HG03108 (cell line): ENCODE measurements around the gene REPIN1.
A peak's percentile ranks its signal among the peaks of the same experiment; 100 is the strongest.

Experiments used
- ATAC-seq: cut with Tn5 transposase; IDR thresholded peaks from one replicate; pipeline ENCODE4 v1.9.1; 2021; ENCODE audit warnings: moderate library complexity; ENCODE audit not compliant: unreplicated experiment

The REPIN1 gene

DNA sequence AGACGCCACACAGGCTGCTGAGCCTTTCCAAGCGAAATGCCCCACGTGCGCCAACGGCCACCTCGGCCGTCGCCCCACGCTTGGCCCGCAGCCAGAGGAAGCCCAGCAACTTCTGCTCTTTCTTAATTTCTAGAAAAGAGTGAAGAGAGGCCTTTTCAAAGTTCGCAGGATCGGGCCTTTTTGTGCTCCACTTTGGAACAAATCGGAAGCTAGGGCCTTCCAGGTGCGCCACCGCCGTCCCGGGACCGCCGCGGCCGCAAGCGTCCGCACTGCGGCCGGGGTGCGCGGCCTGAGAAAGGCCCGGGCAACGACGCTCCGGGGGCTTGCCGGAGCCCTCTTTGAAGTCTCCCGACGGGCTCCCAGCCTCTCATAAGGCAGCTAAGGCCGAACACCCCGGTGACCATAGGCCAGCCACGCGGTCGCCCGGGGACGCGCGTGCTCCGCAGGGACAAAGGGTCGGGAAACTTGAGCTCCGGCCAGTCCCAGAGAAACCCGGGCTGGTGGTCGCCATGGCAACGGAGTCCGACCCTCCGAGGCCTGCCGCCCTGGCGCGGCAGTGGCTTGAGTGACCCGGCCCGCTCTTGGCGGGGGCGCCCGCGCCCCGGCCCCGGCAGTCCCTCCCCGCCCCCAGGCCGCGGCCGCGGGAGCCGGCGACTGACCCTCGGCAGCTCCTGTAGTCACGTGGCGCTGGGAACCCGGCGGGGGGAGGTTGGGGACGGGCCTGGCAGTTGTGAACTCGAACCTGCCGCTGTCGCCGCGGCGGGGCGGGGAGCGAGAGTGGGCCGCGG, at the start of gene REPIN1:
REPIN1 (plus strand) TSS at position 727 of the 788 bp plus-strand sequence. CDS start 890 bp downstream, outside the sequence.
- ATAC-seq = peak; percentile 37

GRCh38 chr7:150321788-150322113, 46.9 kb upstream of the REPIN1 start:
- no peak for ATAC-seq

- ATAC-seq = no peak
These were observed 46.3 kb upstream of the REPIN1 start for GRCh38 chr7:150322114-150322832.

- peak; percentile 55 for ATAC-seq
These were observed 45.6 kb upstream of the REPIN1 start, which contains the start of the genes ACTR3C and LRRC61 for GRCh38 chr7:150322833-150323681. Gene ACTR3C, minus strand, starts transcription at chr7:150323545. Its CDS starts 28,249 bp downstream, at chr7:150295296. Gene LRRC61, plus strand, starts transcription at chr7:150323355. Its CDS starts 13,507 bp downstream, at chr7:150336862.

- no peak for ATAC-seq
These were observed 44.8 kb upstream of the REPIN1 start for GRCh38 chr7:150323682-150324372.

DNA sequence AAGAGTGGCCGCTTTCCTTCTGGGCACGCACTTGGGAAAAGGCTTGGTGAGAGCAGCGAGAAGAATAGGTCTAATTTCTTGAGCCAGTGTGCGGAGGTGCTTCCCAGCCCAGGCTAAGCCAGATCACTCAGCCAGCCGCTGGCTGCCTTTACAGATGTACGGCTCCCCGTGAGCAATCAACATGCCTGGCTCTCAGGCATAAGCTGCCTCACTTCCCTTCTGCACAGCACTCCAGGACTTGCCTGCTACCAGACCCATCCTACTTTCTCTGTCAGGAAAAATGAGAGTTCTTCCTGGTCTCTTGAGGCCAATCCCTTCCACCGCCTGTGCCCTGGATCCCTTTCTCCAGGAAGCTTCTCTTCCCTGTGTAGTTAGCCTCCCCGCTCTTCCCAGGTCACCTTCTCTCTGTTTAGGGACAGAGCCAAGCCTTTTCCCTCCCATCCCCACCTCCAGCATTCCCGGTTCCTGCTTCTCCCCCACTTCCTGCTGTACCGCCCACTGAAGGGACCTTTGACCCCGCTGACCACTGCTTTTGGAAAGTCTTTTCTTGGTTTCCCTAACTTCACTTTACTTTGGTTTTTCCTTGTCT, 44.2 kb upstream of the REPIN1 start:
- no peak for ATAC-seq

DNA sequence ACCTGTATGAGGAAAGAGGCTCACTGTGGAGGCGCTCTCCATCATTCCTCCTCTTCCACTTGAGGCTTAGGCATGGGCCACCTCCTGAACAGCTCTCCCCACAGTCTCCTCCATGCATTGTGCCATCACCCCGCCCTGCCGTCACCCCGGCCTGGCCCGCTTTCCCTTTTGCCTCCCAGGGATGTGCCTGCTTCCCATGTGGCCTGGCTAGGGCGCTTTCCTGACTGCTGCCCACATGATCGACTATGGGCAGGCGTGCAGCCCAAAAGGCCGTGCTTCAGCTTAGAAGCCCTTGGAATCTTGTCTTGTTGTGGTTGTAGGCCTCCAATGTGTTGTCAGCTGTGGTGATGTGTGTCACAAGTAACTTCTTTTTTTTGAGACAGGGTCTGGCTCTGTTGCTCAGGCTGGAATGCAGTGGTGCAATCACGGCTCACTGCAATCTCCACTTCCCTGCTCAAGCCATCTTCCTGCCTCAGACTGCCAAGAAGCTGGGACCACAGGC, 43.5 kb upstream of the REPIN1 start:
- ATAC-seq = no peak

- no peak for ATAC-seq
These were observed 42.7 kb upstream of the REPIN1 start for GRCh38 chr7:150325901-150326300.

DNA sequence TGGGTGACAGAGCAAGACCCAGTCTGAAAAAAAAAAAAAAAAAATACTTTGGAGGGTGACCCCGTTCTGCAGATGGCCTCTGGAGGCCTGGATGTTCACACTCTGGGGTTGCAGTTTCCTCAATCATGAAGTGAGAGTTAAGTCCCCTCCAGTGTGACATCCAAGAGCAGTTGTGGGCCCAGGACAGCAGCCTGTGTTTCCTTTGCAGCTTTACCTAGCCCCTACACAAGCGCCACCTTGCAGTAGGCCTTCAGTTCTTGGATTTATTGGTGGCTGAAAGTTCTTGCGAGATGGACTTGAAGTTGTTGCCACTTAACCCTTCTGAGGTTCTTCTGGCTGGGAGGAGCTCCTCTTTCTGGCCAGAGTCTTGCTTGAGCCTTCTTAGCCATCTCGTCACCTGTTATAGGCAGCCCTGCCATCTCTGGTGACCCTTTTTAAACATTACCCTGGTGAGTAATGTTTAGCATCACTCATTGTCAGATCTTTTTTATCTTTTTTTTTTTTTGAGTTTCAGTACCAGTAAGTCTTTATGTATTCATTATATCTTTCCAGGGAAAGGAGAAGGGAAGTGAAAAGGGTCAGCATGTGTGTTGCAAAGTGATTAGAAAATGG, 41.9 kb upstream of the REPIN1 start:
- ATAC-seq = no peak

DNA sequence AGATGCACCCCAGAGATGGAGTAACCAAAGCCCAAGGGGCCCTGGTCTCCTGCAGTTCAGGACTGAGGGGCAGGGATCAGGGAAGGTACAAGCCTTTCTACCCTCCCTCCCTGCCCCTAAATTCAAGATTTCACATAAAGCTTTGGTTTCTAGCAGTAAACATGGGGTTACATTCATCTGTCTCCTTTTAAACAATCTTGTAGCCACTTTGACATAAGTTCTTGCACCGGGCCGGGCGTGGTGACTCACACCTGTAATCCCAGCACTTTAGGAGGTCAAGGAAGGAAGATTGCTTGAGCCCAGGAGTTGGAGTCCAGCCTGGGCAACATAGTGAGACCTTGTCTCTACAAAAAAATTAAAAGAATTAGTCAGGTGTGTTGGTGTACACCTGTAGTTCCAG, 41.3 kb upstream of the REPIN1 start:
- no peak for ATAC-seq

- no peak for ATAC-seq
These were observed 39.1 kb upstream of the REPIN1 start for GRCh38 chr7:150329331-150330120.

GRCh38 chr7:150330211-150330885, 38.3 kb upstream of the REPIN1 start:
- ATAC-seq = no peak

DNA sequence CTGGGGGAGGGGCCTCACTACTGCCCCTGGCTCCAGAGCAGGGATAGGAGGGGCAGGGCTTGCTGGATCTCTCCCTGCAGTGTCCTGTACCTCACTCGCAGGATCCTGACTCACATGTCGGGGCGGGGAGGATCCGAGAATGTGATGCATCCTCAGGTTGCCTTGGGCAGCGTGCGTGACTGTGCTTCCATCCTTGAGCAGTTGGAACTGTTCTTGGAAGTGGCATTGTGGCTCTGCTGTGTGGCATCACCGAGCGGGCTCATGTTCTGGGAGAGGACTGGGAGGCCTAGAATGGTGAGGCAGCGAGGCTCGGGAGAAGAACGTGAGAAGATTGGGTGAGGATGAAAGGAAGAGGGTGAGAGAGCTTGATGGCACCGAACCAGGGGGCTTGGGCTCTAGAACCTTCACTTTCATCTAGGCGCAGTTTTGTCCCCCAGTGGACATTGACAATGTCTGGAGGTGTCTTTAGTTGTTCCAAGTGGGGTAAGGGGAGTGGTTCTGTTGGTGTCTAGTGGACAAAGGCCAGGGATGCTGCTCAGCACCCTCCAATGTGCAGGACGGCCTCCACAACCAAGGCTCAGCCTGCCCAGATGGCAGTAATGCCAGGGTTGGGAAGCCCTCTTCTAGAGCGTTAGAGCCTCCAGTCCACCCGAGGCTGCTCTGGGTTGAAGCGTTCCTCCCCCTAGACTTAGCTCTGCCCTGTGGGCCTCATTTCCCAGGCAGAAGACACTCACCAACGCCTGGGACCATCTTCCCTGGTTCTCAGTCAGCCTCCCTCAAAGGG, 35.6 kb upstream of the REPIN1 start:
- no peak for ATAC-seq

DNA sequence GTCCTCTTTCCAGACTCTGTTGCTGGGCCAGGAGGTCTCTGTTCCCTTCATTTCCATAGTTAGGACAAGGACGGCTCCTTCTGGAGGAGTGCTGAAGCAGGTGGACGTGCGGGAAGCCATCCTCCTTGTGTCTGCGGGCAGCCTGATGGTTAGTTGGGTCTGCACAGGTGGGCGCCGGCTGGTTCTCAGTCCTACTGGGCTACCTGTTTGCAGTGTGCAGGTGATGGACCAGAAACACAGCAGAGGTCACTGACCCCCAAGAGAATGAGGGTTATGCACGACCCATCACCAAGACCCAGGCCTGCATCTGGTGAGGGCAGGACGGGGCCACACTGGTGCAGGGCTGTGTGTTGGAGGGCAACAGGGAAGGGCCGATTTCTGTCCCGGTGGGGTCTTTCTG, 35.0 kb upstream of the REPIN1 start:
- ATAC-seq = no peak

- no peak for ATAC-seq
These were observed 34.5 kb upstream of the REPIN1 start for GRCh38 chr7:150334108-150334507.

- no peak for ATAC-seq
These were observed 33.4 kb upstream of the REPIN1 start for GRCh38 chr7:150335108-150335773.

DNA sequence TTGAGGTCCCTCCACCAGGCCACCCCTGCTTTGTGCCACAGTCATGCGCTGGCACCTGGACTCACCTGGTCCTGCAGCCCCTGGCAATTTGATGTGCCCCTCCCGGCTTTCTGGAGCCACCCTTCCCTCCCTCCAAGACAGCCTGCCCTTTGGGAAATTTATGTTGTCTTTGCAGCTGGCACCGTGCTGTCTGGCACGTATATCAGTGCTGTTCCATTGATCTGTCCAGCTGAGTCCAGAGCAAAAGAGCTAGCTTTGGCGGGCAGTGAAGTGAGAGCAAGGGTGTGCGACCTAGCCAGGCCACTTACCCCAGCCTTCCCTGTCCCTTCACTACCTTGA, 32.9 kb upstream of the REPIN1 start:
- no peak for ATAC-seq
